Ishikawa (cell line): Measurements from ENCODE around the gene DLD.

Source experiments
- CEBPB ChIP-seq: IDR thresholded peaks from 2 replicates; pipeline ENCODE4 v1.6.1; 2012
- CREB1 ChIP-seq: IDR thresholded peaks from 2 replicates; pipeline ENCODE4 v1.6.1; 2012; ENCODE audit warnings: low read depth
- EGR1 ChIP-seq: IDR thresholded peaks from 2 replicates; pipeline ENCODE4 v1.6.1; 2012
- EP300 ChIP-seq: IDR thresholded peaks from 2 replicates; pipeline ENCODE4 v1.6.1; 2012; ENCODE audit warnings: borderline replicate concordance
- FOXM1 ChIP-seq: IDR thresholded peaks from 2 replicates; pipeline ENCODE4 v1.6.1; 2012; ENCODE audit warnings: low read depth, borderline replicate concordance
- MAX ChIP-seq: IDR thresholded peaks from 2 replicates; pipeline ENCODE4 v1.6.1; 2012
- NFIC ChIP-seq: IDR thresholded peaks from 2 replicates; pipeline ENCODE4 v1.6.1; 2012
- RAD21 ChIP-seq: IDR thresholded peaks from 2 replicates; pipeline ENCODE4 v1.6.1; 2012; ENCODE audit warnings: low read depth
- REST ChIP-seq: IDR thresholded peaks from 2 replicates; pipeline ENCODE4 v1.6.1; 2012; ENCODE audit warnings: low read depth, mild to moderate bottlenecking
- TAF1 ChIP-seq: IDR thresholded peaks from 2 replicates; pipeline ENCODE4 v1.6.1; 2012; ENCODE audit warnings: low read depth, mild to moderate bottlenecking
- TCF12 ChIP-seq: IDR thresholded peaks from 2 replicates; pipeline ENCODE4 v1.6.1; 2012; ENCODE audit warnings: low read depth
- TEAD4 ChIP-seq: IDR thresholded peaks from 2 replicates; pipeline ENCODE4 v1.6.1; 2012
- USF1 ChIP-seq: IDR thresholded peaks from 2 replicates; pipeline ENCODE4 v1.6.1; 2012
- YY1 ChIP-seq: IDR thresholded peaks from 2 replicates; pipeline ENCODE4 v1.6.1; 2012; ENCODE audit warnings: low read depth
- ZBTB7A ChIP-seq: IDR thresholded peaks from 2 replicates; pipeline ENCODE4 v1.6.1; 2012; ENCODE audit warnings: low read depth

The DLD gene

GRCh38 chr7:107890962-107891635 is at the start of gene DLD:
Gene DLD, plus strand, starts transcription at chr7:107891183. Its CDS starts 68 bp downstream, at chr7:107891251.
- TF ChIP-seq CREB1 (peak; percentile 85), TCF12 (peak; percentile 55; the same call in 1 of the 2 replicates), TEAD4 (0 out of 2 replicates have a peak, but pooled peaks have one; percentile 22), MAX (peak; percentile 90), FOXM1 (no peak), TAF1 (peak; percentile 70), EP300 (no peak), USF1 (no peak; the same call in 1 of the 2 replicates), EGR1 (0 out of 2 replicates have a peak, but pooled peaks have one; percentile 46)

GRCh38 chr7:107842213-107842612 is 48.8 kb upstream of the DLD start:
- no peak for TF ChIP-seq CEBPB
- no peak for TF ChIP-seq TEAD4
- no peak for TF ChIP-seq CREB1
- no peak for TF ChIP-seq ZBTB7A
- no peak for TF ChIP-seq EP300
- no peak for TF ChIP-seq TCF12
- TF ChIP-seq YY1 = no peak
- TF ChIP-seq REST = no peak
- no peak for TF ChIP-seq EGR1

GRCh38 chr7:107843184-107843583 is 47.8 kb upstream of the DLD start:
- TF ChIP-seq EGR1 = no peak

- TF ChIP-seq CEBPB (no peak), REST (no peak), EP300 (no peak), MAX (no peak), RAD21 (no peak), TAF1 (no peak), ZBTB7A (no peak), EGR1 (no peak), YY1 (no peak), USF1 (no peak), NFIC (no peak), TCF12 (no peak), TEAD4 (no peak), CREB1 (no peak), FOXM1 (no peak)
These were observed 44.7 kb upstream of the DLD start for GRCh38 chr7:107846324-107846723.

- TF ChIP-seq CREB1 = no peak
- TF ChIP-seq FOXM1 = no peak
- no peak for TF ChIP-seq EP300
- no peak for TF ChIP-seq USF1
- TF ChIP-seq RAD21 = no peak
- no peak for TF ChIP-seq TAF1
- TF ChIP-seq ZBTB7A = no peak
- no peak for TF ChIP-seq YY1
- TF ChIP-seq NFIC = no peak
- no peak for TF ChIP-seq TCF12
- no peak for TF ChIP-seq TEAD4
- TF ChIP-seq REST = no peak
- no peak for TF ChIP-seq EGR1
- no peak for TF ChIP-seq MAX
- no peak for TF ChIP-seq CEBPB
These were observed 43.7 kb upstream of the DLD start for GRCh38 chr7:107847168-107847835.
